IPS-18a (cell line): ENCODE data around the gene NEAT1.

ENCODE experiments used
- H3K27ac ChIP-seq: one replicate; pipeline ENCODE4 v1.5.1; 2013; ENCODE audit warnings: low read length
- H3K27me3 ChIP-seq: one replicate; pipeline ENCODE4 v1.6.1; 2013; ENCODE audit warnings: mild to moderate bottlenecking, low read length; ENCODE audit not compliant: control insufficient read depth, insufficient read depth
- H3K36me3 ChIP-seq: one replicate; pipeline ENCODE4 v1.6.1; 2013; ENCODE audit warnings: low read depth, low read length; ENCODE audit not compliant: control insufficient read depth
- H3K4me1 ChIP-seq: one replicate; pipeline ENCODE4 v1.6.1; 2013; ENCODE audit warnings: low read depth, low read length; ENCODE audit not compliant: control insufficient read depth
- H3K4me3 ChIP-seq: one replicate; pipeline ENCODE4 v1.5.1; 2013; ENCODE audit warnings: low read length
- H3K9ac ChIP-seq: one replicate; pipeline ENCODE4 v1.6.1; 2013; ENCODE audit warnings: mild to moderate bottlenecking, low read length, moderate library complexity
- H3K9me3 ChIP-seq: one replicate; pipeline ENCODE4 v1.6.1; 2013; ENCODE audit warnings: low read depth, low read length; ENCODE audit not compliant: control insufficient read depth

Gene NEAT1

GRCh38 chr11:65428578-65429067, 6.0 kb downstream of the NEAT1 start:
- Histone ChIP-seq H3K4me3 (no peak overlapping the region), H3K9ac (no peak overlapping the region), H3K27me3 (no peaks in the 10 kb centered on the region), H3K27ac (no peak overlapping the region), H3K36me3 (no peaks in the 10 kb centered on the region), H3K4me1 (peaks cover 43% of the 10 kb centered on the region), H3K9me3 (no peaks in the 10 kb centered on the region)

GRCh38 chr11:65429068-65429681, 6.6 kb downstream of the NEAT1 start:
- Histone ChIP-seq H3K9me3 (no peaks in the 10 kb centered on the region), H3K36me3 (no peaks in the 10 kb centered on the region), H3K4me3 (no peak overlapping the region), H3K27ac (no peak overlapping the region), H3K4me1 (peaks cover 38% of the 10 kb centered on the region), H3K27me3 (no peaks in the 10 kb centered on the region), H3K9ac (no peak overlapping the region)

- peaks cover 31% of the 10 kb centered on the region for H3K4me1 ChIP-seq
- H3K27ac ChIP-seq: no peak overlapping the region
- H3K9ac ChIP-seq: no peak overlapping the region
- no peaks in the 10 kb centered on the region for H3K27me3 ChIP-seq
- no peaks in the 10 kb centered on the region for H3K36me3 ChIP-seq
- no peak overlapping the region for H3K4me3 ChIP-seq
- H3K9me3 ChIP-seq: no peaks in the 10 kb centered on the region
These were observed 7.3 kb downstream of the NEAT1 start for GRCh38 chr11:65429724-65430405.

GRCh38 chr11:65430406-65431217, 8.0 kb downstream of the NEAT1 start:
- peaks cover 23% of the 10 kb centered on the region for H3K4me1 ChIP-seq
- no peaks in the 10 kb centered on the region for H3K36me3 ChIP-seq
- no peak overlapping the region for H3K4me3 ChIP-seq
- H3K9me3 ChIP-seq: no peaks in the 10 kb centered on the region
- no peaks in the 10 kb centered on the region for H3K27me3 ChIP-seq
- no peak overlapping the region for H3K9ac ChIP-seq
- H3K27ac ChIP-seq: no peak overlapping the region

GRCh38 chr11:65431451-65432099, 9.0 kb downstream of the NEAT1 start:
- Histone ChIP-seq H3K9ac (no peak overlapping the region), H3K27me3 (no peaks in the 10 kb centered on the region), H3K9me3 (no peaks in the 10 kb centered on the region), H3K27ac (no peak overlapping the region), H3K4me3 (no peak overlapping the region), H3K36me3 (no peaks in the 10 kb centered on the region), H3K4me1 (peaks cover 14% of the 10 kb centered on the region)

GRCh38 chr11:65432100-65432650, 9.6 kb downstream of the NEAT1 start:
- Histone ChIP-seq H3K4me1 (peaks cover 9% of the 10 kb centered on the region), H3K27me3 (no peaks in the 10 kb centered on the region), H3K36me3 (no peaks in the 10 kb centered on the region), H3K9me3 (no peaks in the 10 kb centered on the region), H3K9ac (no peak overlapping the region), H3K27ac (no peak overlapping the region), H3K4me3 (no peak overlapping the region)

GRCh38 chr11:65432686-65433582, 10.3 kb downstream of the NEAT1 start:
- Histone ChIP-seq H3K9me3 (no peaks in the 10 kb centered on the region), H3K4me3 (no peak overlapping the region), H3K27me3 (no peaks in the 10 kb centered on the region), H3K9ac (no peak overlapping the region), H3K27ac (no peak overlapping the region), H3K4me1 (peaks cover 9% of the 10 kb centered on the region), H3K36me3 (no peaks in the 10 kb centered on the region)

- H3K36me3 ChIP-seq: no peaks in the 10 kb centered on the region
- no peaks in the 10 kb centered on the region for H3K9me3 ChIP-seq
- no peak overlapping the region for H3K27ac ChIP-seq
- no peak overlapping the region for H3K4me3 ChIP-seq
- no peak overlapping the region for H3K9ac ChIP-seq
- H3K4me1 ChIP-seq: peaks cover 9% of the 10 kb centered on the region
- H3K27me3 ChIP-seq: no peaks in the 10 kb centered on the region
These were observed 11.1 kb downstream of the NEAT1 start for GRCh38 chr11:65433657-65434056.

GRCh38 chr11:65434057-65434666, 11.6 kb downstream of the NEAT1 start:
- Histone ChIP-seq H3K9ac (no peak overlapping the region), H3K9me3 (no peaks in the 10 kb centered on the region), H3K27me3 (no peaks in the 10 kb centered on the region), H3K4me3 (no peak overlapping the region), H3K4me1 (peaks cover 9% of the 10 kb centered on the region), H3K36me3 (no peaks in the 10 kb centered on the region), H3K27ac (no peak overlapping the region)

GRCh38 chr11:65434667-65435410, 12.2 kb downstream of the NEAT1 start:
- Histone ChIP-seq H3K9me3 (no peaks in the 10 kb centered on the region), H3K9ac (no peak overlapping the region), H3K36me3 (no peaks in the 10 kb centered on the region), H3K27me3 (no peaks in the 10 kb centered on the region), H3K27ac (no peak overlapping the region), H3K4me1 (peaks cover 2% of the 10 kb centered on the region), H3K4me3 (no peak overlapping the region)
